Right atrium auricular region (tissue), 2 donors: ENCODE measurements around the gene GRM8. TPM values are rescaled to one million over a fixed set of nuclear protein-coding genes. Genes with fewer than 3 reads are reported as not detected.

Source experiments
- DNase-seq: peaks from one replicate; pipeline ENCODE4 v3.0.0-alpha.2; 2019; ENCODE audit warnings: low spot score
- H3K27ac ChIP-seq, 2 donors: fragments of 200-600 bp; sonication (generic); 1 replicate in 1 of 2; 2 replicates in 1 of 2; pipeline ENCODE4 v1.5.1; 2016 to 2019
- H3K27me3 ChIP-seq, 2 donors: fragments of 200-600 bp; sonication (generic); one replicate each; pipeline versions ENCODE4 v1.5.1 to v1.6.0; 2017 to 2019
- H3K36me3 ChIP-seq: fragments of 200-600 bp; sonication (generic); one replicate; pipeline ENCODE4 v1.5.1; 2016
- H3K4me1 ChIP-seq, 2 donors: fragments of 200-600 bp; sonication (generic); one replicate each; pipeline versions ENCODE4 v1.5.1 to v1.6.0; 2017 to 2019
- H3K4me3 ChIP-seq, 2 donors: fragments of 200-600 bp; sonication (generic); 1 replicate in 1 of 2; 2 replicates in 1 of 2; pipeline ENCODE4 v1.5.1; 2017 to 2019; ENCODE audit warnings: mild to moderate bottlenecking in 1 of 2, moderate library complexity in 1 of 2
- H3K9me3 ChIP-seq, 2 donors: fragments of 200-600 bp; sonication (generic); one replicate each; pipeline ENCODE4 v1.5.1; 2019
- CTCF ChIP-seq, 2 donors: fragments of 200-600 bp; sonication (generic); IDR thresholded peaks; one replicate each; pipeline ENCODE4 v1.5.1; 2019; ENCODE audit warnings: antibody characterized with exemption in 2 of 2
- total RNA-seq, 2 donors: library from RNA; depleted of rRNA; stranded (reverse); fragments of >200 nt; gene quantifications; one replicate each; pipeline ENCODE4 v1.1.0, GENCODE V29; 2016

The GRM8 gene
- total RNA-seq, 2 donors from 2014 or later, result not detected

DNA sequence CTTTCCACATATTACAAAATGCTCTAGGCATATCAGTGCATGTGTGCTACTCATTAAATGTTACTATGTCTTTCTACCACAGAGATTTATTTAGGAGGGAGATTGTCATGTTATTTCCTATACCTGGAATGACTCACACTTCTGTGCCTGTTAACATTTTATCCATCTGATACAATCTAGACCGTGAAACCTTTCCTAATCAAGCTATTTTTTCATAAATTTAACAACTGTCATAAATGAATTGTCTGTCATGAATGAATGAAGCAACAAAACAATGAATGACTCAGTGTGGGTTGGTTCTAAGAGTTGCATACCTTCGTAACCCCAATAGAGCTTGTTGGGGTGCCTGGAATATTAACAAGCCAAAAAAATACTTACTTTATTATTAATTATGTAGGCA is 554.3 kb downstream of the GRM8 start:
- H3K27me3 ChIP-seq, result no peaks in the 10 kb centered on the region
- H3K4me3 ChIP-seq, result no peak overlapping the region
- no peak for DNase-seq
- no peak for TF ChIP-seq CTCF (IDR thresholded peaks at IDR 0.05)
- H3K4me1 ChIP-seq, result no peaks in the 10 kb centered on the region
- H3K9me3 ChIP-seq, result no peaks in the 10 kb centered on the region
- H3K27ac ChIP-seq, result no peak overlapping the region
- H3K36me3 ChIP-seq, result no peaks in the 10 kb centered on the region

GRCh38 chr7:126696256-126697038 is 556.3 kb downstream of the GRM8 start:
- no peak overlapping the region for H3K4me3 ChIP-seq
- H3K9me3 ChIP-seq, result no peaks in the 10 kb centered on the region
- H3K27me3 ChIP-seq, result no peaks in the 10 kb centered on the region
- H3K27ac ChIP-seq, result no peak overlapping the region
- no peak for TF ChIP-seq CTCF (IDR thresholded peaks at IDR 0.05)
- no peak for DNase-seq
- no peaks in the 10 kb centered on the region for H3K4me1 ChIP-seq
- H3K36me3 ChIP-seq, result no peaks in the 10 kb centered on the region

GRCh38 chr7:126690848-126691751 is 561.6 kb downstream of the GRM8 start:
- Histone ChIP-seq H3K27ac (no peak overlapping the region), H3K27me3 (no peaks in the 10 kb centered on the region), H3K36me3 (no peaks in the 10 kb centered on the region), H3K4me1 (no peaks in the 10 kb centered on the region), H3K9me3 (no peaks in the 10 kb centered on the region), H3K4me3 (no peak overlapping the region)
- TF ChIP-seq CTCF (IDR thresholded peaks at IDR 0.05), result no peak
- no peak for DNase-seq

GRCh38 chr7:126690104-126690503 is 562.6 kb downstream of the GRM8 start:
- H3K4me3 ChIP-seq, result no peak overlapping the region
- no peak for TF ChIP-seq CTCF (IDR thresholded peaks at IDR 0.05)
- H3K36me3 ChIP-seq, result no peaks in the 10 kb centered on the region
- H3K9me3 ChIP-seq, result no peaks in the 10 kb centered on the region
- no peaks in the 10 kb centered on the region for H3K4me1 ChIP-seq
- DNase-seq, result no peak
- H3K27ac ChIP-seq, result no peak overlapping the region
- no peaks in the 10 kb centered on the region for H3K27me3 ChIP-seq

DNA sequence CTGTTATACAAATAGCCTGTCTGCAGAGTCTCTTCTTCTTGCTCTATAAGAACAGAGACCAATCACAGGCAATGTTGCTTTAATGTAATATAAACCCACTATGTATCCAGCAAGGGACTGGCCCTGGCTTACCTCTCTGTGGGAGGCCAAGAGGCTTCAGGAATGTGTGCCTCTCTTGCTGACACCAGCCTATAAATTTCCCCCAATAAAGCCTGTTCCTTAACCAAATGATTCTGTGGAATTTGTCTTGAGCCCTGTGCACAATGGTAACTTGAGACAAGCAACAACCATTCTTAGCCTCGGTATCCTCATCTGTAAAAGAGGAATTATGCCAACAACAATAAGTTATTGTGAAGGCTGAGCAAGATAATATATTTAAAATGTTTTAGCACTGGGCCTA is 563.7 kb downstream of the GRM8 start:
- DNase-seq, result no peak
- Histone ChIP-seq H3K27ac (no peak overlapping the region), H3K4me1 (no peaks in the 10 kb centered on the region), H3K4me3 (no peak overlapping the region), H3K36me3 (no peaks in the 10 kb centered on the region), H3K9me3 (no peaks in the 10 kb centered on the region), H3K27me3 (no peaks in the 10 kb centered on the region)
- TF ChIP-seq CTCF (IDR thresholded peaks at IDR 0.05), result no peak
